Stimulated activated CD4-positive, alpha-beta T cell treated with anti-CD3 and anti-CD28 coated beads, Interleukin-12 subunit alpha, Interleukin-12 subunit beta, amount 100 ng/mL, for 24 hours (primary cell): Measurements from ENCODE around the gene CCDC102B.
"Not testable (repeated sequence)": the region's sequence is repeated elsewhere in the genome, so short reads cannot be mapped to it uniquely, and the experiment has no call there.

Source experiments
- DNase-seq, 2 experiments: peaks; one replicate each; pipeline ENCODE4 v3.0.0-alpha.2; 2020; ENCODE audit warnings: low read depth in 2 of 2

CCDC102B gene

DNA sequence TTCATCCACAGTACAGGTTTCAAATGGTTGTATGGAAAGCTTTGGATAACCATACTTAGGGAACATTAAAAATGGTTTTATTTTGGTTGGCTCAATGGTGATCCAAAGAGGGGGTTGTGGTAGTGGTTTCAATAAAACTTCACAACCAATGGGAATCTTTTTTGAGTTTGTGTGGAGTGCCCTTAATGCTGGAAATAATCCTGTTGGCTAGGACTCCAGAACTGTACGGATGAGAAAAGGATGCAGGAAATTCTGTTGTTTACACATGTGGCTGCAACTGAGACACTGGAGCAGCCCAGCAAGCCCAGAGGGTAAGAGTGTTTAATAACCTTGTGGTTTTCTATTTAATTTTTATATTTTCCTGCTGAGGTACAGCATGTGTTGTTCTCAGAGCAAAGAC is at the start of gene CCDC102B:
CCDC102B (plus strand) TSS at position 210 of the 400 bp plus-strand sequence. CDS start 38,684 bp downstream, outside the sequence.
- DNase-seq = no peak

DNA sequence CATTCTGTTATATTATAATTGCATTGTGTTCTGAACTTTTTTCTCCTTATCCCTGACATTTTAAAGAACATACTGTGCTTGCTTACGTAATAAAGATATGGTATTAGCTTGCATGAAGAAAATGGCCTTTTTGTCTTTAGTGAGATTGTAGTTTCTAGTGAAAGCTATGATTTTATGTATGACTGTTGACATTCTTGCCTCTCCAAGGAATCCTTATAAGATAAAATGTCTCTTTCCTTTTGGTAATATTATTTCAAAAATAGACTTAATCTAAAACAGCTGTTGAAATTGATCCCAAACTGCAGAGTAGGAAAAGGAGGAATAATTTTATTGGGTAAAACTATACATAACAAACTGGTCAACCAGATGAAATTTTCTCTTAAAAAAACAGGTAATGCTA is 40.8 kb upstream of the CCDC102B start:
- DNase-seq = no peak

DNA sequence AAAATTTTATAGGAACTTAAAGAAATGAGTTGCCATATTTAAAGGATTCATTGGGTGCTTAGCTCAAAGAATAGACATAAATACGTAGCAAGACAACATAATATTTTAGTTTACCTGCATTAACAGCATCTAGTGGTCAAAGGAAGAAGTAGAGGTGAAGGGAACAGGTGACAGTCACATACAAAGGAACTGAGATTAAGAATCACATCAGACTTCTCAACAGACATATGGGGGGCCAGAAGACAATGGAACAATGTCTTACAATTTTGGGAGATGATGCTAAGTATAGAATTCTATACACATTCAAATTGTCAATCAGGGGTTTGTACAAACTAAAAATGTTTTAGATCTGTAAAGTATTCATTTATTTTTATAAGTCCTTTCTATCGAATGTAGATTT is 38.6 kb upstream of the CCDC102B start:
- DNase-seq = no peak

DNA sequence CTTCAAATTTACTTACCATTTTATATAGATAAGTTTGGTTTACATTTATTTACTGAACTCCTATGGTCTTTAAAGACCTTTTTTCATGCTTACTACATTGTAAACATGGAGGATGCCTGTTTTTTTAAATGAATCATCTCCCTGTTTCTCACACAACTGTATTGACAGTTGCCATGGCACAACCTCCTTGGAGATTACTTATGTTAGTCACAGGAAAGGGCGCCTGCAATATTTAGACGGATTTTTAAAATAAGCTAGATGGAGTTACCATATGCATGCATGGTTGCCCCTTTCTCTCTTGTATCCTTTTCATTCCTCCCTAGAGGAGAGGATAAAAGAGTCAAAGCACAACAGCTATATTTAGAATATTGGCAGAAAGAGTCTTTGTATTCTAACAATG is 34.8 kb upstream of the CCDC102B start:
- no peak for DNase-seq

DNA sequence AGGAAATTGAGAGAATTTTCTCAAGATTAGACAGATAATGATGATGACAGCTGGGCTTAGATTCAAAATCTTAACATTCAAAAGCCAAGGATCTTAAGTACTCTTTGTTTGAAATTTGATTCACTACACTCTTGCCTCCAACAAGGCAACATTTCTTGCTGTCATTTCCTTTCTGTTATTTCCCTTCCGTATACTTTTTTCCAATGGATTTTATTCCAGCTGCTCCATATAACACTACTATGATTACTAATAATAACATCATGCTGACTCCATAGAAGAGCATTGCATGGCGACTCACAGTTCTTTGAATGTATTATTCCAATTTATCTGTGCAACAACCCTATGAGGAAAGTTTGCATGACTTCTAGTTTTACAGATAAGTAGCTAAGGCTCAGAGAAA is 33.9 kb upstream of the CCDC102B start:
- no peak for DNase-seq

DNA sequence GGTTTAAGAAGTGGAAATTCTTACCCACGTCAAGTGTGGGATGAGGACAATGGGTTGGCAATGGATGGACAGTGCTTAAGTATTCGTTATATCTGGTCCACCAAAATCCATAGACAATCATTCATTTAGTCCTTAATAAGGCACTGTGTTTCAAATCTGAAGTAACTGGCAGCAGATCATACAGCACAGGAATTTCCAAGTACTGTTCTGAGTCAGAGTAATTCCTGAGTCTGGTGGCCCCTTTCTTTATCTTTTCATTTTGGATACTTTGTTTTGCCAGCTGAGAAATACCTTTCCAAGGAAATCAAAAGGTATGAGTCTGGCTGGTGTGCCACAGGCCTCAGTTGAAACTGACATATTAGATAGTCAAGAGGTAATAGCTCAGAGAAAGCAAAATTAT is 31.4 kb upstream of the CCDC102B start:
- no peak for DNase-seq

DNA sequence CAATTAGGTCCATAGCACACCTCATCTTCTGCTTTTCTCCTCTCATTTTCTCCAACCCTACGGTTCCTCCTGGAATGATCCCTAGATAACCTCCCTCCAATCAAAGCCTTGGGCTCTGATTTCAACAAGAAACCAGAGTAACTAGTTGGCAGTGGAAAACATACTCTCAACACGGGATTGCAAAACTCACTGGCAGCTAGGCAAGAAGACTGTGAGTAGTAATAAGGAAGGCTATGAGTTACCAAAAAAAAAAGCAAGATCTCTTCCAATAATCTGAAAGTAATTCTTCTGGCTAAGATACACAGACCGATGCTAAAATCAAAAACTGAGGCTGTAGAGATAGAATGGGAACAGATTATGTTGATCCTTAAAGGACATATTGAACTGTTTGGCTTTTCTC is 28.4 kb upstream of the CCDC102B start:
- DNase-seq = no peak

DNA sequence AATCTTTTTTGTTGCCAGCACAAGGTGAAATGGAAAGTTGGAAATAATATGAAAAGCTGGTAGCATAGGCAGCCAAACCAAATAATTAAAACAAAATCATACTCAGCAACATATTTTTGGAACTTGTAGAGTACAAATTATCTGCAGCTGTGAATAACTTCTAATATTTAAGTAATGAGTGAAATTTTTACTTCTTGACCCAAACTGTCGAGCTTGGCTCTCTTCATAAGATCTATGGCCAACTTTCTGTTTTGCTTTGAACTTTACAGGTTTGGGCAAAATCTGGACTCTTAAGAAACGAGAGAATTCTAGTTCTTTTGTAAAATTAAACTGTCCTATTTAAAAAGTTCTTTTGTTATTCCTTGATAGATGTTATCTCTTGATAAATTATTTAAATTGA is 25.6 kb upstream of the CCDC102B start:
- DNase-seq = no peak

DNA sequence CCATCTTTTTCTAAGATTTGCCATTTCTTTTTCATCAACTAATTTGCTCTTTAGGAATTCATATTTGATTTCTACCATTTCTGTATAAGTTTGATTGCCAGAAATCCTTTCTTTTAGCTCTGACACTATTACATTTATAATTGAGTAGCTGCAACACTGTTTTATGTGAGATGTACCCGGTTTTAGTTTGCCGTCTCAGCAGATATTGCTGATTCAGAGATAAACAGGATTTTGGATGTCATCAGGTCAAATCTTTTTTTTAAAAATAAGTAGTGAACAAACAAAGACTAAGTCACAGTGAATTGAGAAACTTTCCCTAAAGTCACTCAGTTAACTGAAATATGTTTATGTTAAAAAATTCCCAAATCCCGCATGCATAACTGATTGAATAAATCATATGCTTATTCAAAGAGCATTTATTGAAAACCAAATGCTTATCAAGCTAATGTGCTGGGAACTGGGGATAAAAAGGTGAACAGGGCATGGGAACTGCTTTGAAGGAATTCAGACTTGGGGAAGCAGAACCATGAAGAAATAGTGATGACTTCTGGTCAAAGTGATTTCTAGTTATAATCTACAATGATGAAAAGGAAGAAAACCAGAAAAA is 19.5 kb upstream of the CCDC102B start:
- DNase-seq = no peak

DNA sequence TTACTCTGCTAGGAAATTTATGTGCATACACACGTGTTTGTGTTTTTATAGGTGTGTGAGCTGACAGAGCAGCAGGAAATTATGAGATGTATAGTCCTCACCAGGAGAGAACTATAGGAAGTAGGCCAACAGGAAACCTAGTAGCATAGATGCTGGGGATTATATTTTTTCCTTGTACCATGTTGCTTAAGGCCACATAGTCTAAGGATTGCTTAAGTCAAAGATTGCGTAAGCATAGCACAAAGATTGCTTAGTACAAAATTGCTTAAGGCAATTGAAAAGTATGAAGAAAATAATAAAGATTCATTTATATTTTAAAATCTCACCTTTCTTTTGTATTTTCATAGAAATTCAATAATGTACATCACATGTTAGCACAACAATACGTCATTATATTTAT is 18.7 kb upstream of the CCDC102B start:
- DNase-seq = no peak

DNA sequence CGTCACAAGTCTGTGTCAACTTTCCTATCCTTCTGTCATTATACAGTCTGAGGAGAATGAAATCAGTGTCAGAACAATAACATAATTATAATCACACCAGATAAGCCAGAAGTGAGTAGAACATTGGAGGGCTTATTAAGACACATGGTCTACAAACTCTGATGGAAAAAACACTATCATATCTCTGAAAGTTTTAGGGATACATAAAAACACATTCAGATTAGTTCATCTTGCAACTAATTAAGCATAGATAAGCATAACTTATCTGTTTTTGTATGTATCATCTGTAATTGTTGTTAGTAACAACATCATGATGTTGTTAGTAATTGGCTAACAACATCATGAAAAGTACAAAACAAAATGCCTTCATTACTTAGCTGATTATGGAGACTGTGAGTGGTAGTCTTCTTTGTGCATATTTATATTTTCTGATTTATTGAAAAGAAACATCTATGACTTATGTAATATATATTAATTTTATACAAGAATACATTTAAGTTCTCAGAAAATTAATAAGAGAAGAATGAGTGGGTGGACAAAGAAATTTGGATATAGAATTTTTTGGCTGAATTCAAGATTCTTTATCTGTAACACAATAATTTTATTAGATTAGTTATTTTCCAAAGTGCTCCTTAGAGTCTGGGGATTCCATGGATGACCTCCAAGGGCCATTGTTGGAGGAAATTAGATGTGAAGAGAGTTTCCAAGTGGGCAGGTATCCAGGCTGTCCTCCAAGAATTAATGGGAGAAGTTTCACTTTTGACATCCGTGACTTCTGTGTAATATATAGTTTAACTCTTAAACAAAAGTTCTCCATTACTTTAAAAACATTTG is 16.9 kb upstream of the CCDC102B start:
- no peak for DNase-seq

DNA sequence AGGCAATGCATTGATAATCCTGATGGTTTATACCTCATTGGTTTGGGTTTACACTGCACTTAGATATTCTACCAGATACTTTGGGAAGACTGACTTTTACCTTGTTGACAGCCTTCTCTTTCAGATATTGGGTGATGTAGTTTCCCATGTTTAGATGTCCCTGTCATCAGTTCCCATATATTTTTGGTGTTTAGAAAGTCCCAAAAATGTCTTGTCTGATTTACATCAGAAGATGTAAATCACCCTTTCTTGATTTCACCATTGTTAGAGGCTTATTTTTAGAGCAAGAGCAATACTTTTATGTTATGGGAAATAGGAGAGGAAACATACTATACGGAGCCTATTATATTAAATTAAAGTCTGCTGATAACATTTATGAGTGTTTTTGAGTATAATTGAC is 14.4 kb upstream of the CCDC102B start:
- DNase-seq = no peak

DNA sequence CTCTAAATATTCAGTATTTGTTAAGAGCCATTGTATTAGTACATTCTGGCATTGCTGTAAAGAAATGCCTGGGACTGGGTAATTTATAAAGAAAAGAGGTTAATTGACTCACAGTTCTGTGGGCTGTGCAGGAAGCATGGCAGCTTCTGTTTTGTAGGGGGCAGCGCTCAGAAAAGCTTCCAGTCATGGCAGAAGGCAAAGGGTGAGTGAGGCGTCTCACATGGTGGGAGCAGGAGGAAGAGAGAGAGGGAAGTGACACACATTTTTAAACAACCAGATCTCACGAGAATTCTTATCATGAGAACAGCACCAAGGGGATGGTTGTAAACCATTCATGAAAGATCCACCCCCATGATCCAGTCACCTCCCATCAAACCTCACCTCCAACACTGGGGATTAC is 13.8 kb upstream of the CCDC102B start:
- DNase-seq = no peak

DNA sequence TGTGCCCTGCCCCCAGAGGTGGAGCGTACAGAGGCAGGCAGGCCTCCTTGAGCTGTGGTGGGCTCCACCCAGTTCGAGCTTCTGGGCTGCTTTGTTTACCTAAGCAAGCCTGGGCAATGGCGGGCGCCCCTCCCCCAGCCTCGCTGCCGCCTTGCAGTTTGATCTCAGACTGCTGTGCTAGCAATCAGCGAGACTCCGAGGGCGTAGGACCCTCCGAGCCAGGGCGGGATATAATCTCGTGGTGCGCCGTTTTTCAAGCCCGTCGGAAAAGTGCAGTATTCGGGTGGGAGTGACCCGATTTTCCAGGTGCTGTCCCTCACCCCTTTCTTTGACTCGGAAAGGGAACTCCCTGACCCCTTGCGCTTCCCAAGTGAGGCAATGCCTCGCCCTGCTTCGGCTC is 7.6 kb upstream of the CCDC102B start:
- not testable (repeated sequence) for DNase-seq

DNA sequence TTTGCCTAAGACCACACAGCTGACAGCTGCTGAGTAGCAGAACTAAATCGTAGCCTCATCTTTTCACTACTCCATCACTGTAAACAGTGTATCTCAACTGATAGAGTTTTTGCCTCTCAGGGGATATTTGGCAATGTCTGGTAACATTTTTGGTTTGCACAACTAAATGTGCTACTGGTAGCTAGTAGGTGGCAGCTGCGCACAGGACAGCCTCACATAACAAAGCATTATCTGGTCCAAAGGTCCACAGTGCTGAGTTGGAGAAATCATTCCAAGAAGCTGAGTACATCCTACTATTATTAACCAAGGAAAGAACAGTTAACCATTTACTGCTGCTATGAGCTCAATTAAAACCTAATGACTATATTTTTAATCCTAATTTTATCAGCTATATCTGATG is 6.1 kb upstream of the CCDC102B start:
- DNase-seq = no peak

DNA sequence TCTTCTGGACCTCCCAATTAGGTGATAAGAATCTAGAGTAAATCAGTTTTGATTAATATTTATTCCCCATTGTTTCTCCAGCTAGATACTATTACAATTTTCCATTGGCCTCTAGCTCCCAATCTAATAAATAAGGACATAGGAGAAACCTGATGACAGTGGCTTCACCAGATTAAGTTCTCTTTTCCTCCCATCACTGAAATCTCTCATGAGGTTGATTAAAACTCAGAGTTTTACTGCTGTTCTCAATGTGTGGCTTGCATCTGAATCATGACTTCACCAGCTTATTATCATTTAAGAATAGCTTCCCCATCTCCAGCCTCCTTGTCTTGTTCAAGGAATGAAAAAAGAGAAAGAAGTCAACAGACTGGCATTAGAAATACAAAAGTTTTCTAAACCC is 3.9 kb upstream of the CCDC102B start:
- no peak for DNase-seq

DNA sequence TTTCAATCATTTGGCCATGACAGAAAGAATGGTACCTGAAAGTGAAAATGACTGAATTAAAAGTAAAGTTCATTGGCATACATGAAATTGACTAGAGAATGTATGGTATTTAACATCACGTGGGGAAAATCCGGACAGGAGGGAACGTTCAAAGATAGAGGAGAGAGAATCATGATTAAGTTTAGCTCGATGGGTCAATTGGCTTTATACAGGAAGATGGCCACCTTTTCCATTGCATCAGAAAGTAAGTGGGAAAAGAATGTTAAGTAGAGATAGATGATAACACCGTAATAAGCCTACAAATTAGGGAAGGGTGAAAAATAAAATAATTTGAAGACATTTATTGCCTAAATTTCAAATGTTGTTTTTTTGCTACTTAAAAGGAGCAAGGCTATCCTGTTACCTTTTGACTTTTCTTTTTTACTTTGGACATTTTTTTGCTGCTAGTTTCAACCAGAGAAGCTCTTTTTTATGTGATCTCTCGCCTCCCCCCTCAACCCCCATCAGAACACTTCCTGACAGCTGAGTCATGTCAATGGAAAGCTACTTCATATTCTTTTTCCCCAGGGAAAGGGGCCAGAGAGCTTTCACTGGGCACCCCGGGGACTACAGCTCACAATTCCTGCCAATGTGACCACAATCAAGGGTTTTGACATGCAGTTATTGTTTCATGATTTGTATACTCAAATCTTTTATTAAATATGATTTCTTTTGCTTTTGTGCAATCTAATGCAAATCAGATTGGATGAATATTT is 767 bp upstream of the CCDC102B start:
- no peak for DNase-seq

DNA sequence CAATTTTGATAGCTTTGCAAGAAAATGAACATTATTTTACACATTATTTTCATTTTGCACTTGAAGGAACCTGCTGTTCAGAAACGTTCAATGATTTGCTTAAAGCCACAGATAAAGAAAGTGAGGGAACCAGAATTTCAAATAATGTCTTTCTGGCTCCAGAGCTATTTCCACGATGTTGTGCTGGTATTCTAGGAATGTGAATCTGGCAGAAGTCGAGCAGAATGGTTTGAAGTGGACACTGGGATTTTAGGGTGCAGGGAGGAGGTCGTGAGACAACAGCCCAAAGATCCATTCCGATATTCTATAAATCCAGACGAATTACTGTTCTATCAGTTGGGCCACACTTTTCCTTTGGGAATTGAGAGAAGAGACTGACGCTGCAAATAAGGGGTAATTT is 2.2 kb downstream of the CCDC102B start:
- DNase-seq = no peak

DNA sequence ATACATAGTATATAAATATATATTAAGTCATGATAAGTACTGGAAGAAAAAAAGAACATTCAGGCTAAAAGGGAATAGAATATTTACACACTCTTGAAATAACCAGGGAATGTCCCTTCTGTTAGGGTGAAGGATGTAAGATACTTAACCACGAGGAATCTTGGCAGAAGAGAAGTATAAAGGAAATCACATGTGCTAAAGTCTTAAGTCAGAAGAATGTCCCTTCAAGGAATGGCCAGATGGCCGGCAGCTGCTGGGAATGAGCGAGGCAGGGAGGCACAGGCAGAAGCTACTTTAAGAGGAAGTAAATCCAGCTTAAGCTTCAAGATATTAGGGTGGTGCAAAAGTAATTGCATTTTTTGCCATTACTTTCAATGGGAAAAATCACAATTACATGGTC is 5.5 kb downstream of the CCDC102B start:
- DNase-seq = no peak

DNA sequence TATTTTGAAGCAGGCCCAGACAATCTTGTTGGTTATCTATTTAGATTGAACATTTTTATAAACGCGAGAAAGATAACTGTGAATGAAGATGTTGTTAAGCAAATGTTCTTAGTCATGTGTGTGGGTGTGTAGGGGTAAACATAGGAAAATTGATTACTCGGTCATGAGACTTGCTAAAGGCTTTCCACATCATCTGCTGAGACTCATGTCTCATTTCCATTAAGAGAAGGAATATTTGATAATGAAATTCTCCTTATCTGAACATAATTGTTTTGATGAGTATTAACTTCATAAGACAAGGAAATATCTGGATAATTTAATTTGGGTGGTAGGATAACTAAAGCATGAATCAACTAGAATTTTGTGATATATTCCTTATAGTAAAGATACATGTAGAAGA is 19.7 kb downstream of the CCDC102B start:
- no peak for DNase-seq

DNA sequence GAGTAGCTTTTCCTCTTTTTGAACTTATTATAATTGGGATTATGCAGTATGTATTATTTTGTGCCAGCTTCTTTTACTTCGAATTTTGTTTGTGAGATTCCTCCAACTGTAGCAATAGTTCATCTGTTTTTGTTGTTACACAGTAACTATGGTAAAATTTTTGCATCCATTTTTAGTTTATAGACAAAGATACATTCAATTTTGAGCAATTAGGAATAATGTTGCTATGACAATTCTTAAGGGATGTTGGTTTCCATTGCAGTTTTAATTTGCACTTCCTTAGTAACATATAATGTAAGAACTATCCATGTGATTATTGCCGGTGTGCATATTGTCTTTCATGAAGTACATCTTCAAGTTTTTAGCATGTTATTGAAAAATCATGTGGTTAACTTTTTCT is 20.7 kb downstream of the CCDC102B start:
- no peak for DNase-seq

DNA sequence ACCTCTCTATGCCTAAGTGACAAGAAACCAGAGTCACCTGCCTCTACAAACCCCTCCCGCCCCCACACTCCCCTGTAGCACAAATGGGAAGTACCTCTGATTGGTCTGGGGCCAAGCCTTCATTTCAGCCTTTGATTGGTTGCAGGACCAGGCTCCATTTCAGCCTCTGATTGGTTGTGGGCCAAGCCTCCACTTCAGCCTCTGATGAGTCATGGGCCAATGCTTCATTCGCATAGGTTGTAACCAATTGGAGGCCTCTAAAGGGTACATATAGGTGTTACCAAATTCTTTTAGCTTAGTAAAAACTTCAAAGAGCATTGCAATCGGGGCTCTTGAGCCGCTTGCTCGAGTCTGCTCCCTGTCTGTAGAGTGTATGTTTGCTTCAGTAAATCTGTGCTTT is 25.0 kb downstream of the CCDC102B start:
- DNase-seq = no peak

DNA sequence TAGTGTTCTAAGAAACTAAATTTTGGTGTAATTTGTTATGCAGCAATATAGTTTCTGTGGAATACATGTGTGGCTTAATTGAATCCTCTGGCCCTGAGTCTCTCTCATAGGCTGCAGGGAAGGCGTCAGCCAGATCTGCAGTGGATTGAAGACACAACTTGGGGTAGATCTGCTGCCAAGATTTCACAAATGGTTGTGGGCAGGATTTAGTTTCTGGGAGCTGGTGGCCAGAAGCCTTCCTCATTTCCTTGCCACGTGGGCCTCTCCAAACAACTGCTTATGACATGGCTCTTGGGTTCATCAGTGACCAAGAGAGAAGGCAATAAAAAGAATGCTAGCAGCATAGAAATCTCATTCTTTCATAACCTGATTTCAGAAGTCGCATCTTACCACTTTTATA is 28.2 kb downstream of the CCDC102B start:
- DNase-seq = no peak
